NCI-H2196 (cell line): ENCODE results near the gene PEAK3.

Experiments used
- DNase-seq: peaks from one replicate; lab custom pipeline; 2025; ENCODE audit not compliant: unreplicated experiment; lab: John Stamatoyannopoulos, UW

PEAK3 gene

GRCh38 chr19:2251106-2252054 lies 30.6 kb downstream of the PEAK3 start:
- no peak for DNase-seq

- no peak for DNase-seq
Measured at GRCh38 chr19:2250766-2251105, 31.2 kb downstream of the PEAK3 start.

- DNase-seq: no peak
Measured at GRCh38 chr19:2249880-2250765, 31.9 kb downstream of the PEAK3 start.

GRCh38 chr19:2249010-2249866 lies 32.7 kb downstream of the PEAK3 start, which contains the start of gene AMH:
Gene AMH (plus strand): TSS chr19:2249323. CDS start chr19:2249333, 10 bp downstream.
- DNase-seq: no peak

GRCh38 chr19:2248136-2249009 lies 33.6 kb downstream of the PEAK3 start:
- no peak for DNase-seq

GRCh38 chr19:2247433-2248101 lies 34.4 kb downstream of the PEAK3 start:
- DNase-seq: no peak

- DNase-seq: peak; percentile 75
Measured at GRCh38 chr19:2246801-2247361, 35.1 kb downstream of the PEAK3 start.

GRCh38 chr19:2246014-2246620 lies 35.9 kb downstream of the PEAK3 start:
- no peak for DNase-seq

GRCh38 chr19:2245273-2245672 lies 36.7 kb downstream of the PEAK3 start:
- no peak for DNase-seq

GRCh38 chr19:2244486-2244885 lies 37.5 kb downstream of the PEAK3 start:
- DNase-seq: no peak

- no peak for DNase-seq
Measured at GRCh38 chr19:2244125-2244411, 37.9 kb downstream of the PEAK3 start.

GRCh38 chr19:2243274-2244124 lies 38.5 kb downstream of the PEAK3 start:
- no peak for DNase-seq

- DNase-seq: no peak
Measured at GRCh38 chr19:2242816-2243215, 39.2 kb downstream of the PEAK3 start.

- no peak for DNase-seq
Measured at GRCh38 chr19:2242092-2242537, 39.9 kb downstream of the PEAK3 start.

- DNase-seq: no peak
Measured at GRCh38 chr19:2240881-2241760, 40.9 kb downstream of the PEAK3 start.

GRCh38 chr19:2239771-2240770 lies 41.9 kb downstream of the PEAK3 start:
- DNase-seq: no peak
